Activated T-helper 1 cell treated with Interleukin-2 at 50 U/mL for 16 hours (primary cell): Measurements from ENCODE around the gene CLCNKA.
"Not testable (repeated sequence)": the region's sequence is repeated elsewhere in the genome, so short reads cannot be mapped to it uniquely, and the experiment has no call there.

Experiments
- DNase-seq: peaks from one replicate; pipeline ENCODE4 v3.0.0-alpha.2; 2020; ENCODE audit warnings: low read depth

CLCNKA gene

GRCh38 chr1:15997637-15998280, 24.1 kb upstream of the CLCNKA start:
- no peak for DNase-seq

- no peak for DNase-seq
These were observed 22.9 kb upstream of the CLCNKA start for GRCh38 chr1:15998929-15999328.

DNA sequence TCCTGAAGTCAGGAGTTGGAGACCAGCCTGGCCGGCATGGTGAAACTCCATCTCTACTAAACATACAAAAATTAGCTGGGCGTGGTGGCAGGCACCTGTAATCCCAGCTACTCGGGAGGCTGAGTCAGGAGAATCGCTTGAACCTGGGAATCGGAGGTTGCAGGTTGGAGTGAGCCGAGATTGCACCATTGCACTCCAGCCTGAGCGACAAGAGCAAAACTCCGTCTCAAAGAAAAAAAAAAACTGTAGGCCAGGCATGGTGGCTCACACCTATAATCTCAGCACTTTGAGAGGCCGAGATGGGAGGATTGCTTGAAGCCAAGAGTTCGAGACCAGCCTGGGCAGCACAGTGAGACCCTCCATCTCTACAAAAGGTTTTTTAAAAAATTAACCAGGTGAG, 20.6 kb upstream of the CLCNKA start:
- DNase-seq: not testable (repeated sequence)

- DNase-seq: no peak
These were observed 16.2 kb upstream of the CLCNKA start for GRCh38 chr1:16005597-16005996.

DNA sequence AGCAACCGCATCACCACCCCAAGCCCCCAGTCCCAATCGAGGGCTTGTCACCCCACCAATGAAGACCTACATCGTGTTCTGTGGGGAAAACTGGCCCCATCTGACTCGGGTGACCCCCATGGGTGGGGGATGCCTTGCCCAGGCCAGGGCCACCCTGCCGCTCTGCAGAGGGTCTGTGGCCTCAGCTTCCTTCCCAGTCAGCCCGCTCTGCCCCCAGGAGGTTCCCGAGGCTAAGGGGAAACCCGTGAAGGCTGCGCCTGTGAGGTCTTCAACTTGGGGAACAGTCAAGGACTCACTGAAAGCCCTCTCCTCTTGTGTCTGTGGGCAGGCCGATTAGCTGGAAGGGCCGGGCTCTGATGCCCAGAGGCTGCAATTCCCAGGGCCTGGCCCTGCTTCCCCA, 15.8 kb upstream of the CLCNKA start:
- no peak for DNase-seq

- DNase-seq: no peak
These were observed 15.0 kb upstream of the CLCNKA start for GRCh38 chr1:16006552-16007485.

DNA sequence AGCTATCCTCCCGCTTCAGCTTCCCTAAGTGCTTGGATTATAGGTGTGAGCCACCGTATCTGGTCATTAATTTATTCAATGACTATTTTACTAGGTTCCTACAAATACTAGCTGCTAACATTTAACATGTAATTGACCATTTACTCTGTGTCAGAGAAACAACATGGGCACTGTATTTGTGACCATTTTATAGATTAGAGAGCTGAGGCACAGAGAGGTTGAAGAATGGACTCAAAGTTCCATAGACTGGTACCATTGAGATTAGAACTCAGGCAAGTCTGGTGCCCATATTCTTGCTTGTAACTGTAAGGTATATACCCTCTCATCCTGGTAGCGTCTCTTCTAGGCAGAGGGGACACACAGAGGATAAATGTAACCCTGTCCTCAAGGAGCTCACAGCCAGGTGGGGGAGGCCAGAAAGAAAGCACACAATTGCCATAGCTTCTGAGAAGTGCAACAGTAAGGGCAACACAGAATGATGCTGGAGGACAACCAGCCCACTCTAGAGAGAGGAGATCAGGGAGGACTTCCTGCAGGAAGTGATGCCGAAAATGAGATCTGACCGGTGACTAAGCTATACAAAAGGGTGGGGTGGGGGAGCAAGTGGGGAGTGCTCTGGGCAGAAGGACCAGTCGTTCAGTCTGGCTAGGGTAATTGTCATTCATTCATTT, 14.0 kb upstream of the CLCNKA start:
- no peak for DNase-seq

DNA sequence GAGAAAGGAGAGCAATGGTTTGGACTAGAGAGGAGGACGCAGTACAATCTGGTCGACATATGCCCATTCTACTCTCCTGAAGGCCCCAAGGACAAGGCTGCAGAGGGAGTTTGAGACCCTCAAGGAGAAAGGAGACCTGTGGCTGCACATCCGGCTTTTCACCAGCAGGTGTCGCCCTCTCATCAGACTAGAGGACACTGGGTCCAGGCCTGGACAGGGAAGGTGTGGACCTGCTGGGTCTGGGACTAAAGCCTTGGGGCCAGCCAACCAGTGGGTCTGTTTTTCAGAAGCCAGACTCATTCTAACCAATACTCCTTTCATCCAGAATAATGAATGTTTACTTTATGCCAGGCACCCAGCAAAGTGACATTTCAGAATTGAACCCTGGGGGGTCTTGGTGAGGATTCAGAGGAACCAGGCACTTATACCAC, 12.8 kb upstream of the CLCNKA start:
- DNase-seq: peak; percentile 49

GRCh38 chr1:16009678-16010077, 12.2 kb upstream of the CLCNKA start:
- no peak for DNase-seq

- no peak for DNase-seq
These were observed 11.0 kb upstream of the CLCNKA start for GRCh38 chr1:16010837-16011236.

GRCh38 chr1:16011936-16012589, 9.8 kb upstream of the CLCNKA start:
- no peak for DNase-seq

- no peak for DNase-seq
These were observed 9.1 kb upstream of the CLCNKA start for GRCh38 chr1:16012590-16013219.

DNA sequence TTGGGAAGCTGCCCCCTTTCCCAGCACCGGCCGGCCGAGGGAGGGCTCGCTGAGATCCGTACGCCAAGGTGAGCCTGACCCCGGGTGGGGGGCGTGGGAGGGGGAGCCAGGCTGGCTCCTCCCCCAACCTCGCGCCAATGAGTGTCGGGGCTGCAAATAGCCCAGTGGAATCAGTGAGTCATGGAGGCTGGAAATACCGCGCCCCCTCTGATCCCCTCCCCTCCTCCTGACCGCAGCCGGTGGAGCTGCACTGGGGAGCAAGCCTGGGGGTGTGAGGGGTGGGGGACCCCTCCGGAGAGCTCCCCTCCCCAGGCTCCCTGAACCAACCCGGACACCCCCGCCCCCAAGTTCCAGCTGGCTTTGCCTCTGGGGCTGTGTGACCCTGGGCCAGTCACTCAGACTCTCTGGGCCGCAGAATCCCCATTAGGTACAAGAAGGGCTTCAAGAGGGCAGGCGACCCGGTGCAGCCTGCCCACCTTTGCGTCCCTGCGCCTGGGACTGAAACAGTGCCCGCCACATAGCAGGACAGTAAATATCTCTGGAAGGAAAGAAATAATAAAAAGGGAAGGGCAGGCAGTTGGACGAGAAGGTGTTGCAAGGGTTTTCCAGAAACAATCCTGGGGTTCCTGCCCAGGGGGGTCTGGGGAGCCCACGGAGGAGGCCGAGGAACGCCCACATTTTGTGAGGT, 8.5 kb upstream of the CLCNKA start:
- DNase-seq: no peak

- no peak for DNase-seq
These were observed 8.0 kb upstream of the CLCNKA start for GRCh38 chr1:16013908-16014258.

GRCh38 chr1:16014509-16015482, 7.0 kb upstream of the CLCNKA start:
- DNase-seq: no peak

- no peak for DNase-seq
These were observed 6.3 kb upstream of the CLCNKA start for GRCh38 chr1:16015491-16015890.

- DNase-seq: no peak
These were observed 5.6 kb upstream of the CLCNKA start for GRCh38 chr1:16015960-16016901.

DNA sequence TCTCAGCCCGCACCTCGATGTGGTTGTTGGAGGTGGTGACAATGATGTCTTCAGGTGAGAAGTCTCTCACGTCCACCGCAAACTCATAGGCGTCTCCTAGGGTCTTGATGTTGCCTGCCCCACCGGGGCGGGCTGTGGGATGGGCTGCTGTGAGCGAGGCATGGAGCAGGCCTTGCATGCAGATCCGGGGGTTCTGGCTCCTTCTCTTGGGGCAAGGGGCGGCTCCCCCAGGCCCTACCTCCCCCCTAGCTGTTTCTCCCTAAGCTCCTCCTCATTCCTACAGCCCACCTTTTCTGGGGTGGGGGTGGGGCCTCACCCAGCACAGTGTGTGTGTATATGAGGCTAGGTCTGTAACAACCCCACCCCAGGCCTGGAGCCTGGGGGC, 4.8 kb upstream of the CLCNKA start:
- no peak for DNase-seq
